Esophagus muscularis mucosa (tissue), 4 donors: ENCODE measurements around the gene QKI.

Experiments used
- EP300 ChIP-seq: sonication (generic); formaldehyde crosslinking; IDR thresholded peaks from one replicate; pipeline ENCODE4 v1.6.1; 2017; ENCODE audit warnings: antibody characterized with exemption
- POLR2A ChIP-seq: fragments of 450-650 bp; IDR thresholded peaks from one replicate; pipeline ENCODE4 v1.6.1; 2017; ENCODE audit warnings: antibody characterized with exemption, moderate library complexity, mild to moderate bottlenecking, low read depth
- POLR2AphosphoS5 ChIP-seq, 2 donors: sonication (generic); formaldehyde crosslinking; IDR thresholded peaks; one replicate each; pipeline ENCODE4 v1.6.1; 2017; ENCODE audit warnings: antibody characterized with exemption in 2 of 2
- TF ChIP-seq, protein P1 (sequence below), 3 experiments: fragments of 200-600 bp in 2 of 3; fragments of 450-650 bp in 1 of 3; sonication (generic) in 2 of 3; IDR thresholded peaks; one replicate each; pipeline ENCODE4 v1.5.1; 2017 to 2019; ENCODE audit warnings: antibody characterized with exemption in 3 of 3, mild to moderate bottlenecking in 2 of 3, moderate library complexity in 1 of 3

DNA sequence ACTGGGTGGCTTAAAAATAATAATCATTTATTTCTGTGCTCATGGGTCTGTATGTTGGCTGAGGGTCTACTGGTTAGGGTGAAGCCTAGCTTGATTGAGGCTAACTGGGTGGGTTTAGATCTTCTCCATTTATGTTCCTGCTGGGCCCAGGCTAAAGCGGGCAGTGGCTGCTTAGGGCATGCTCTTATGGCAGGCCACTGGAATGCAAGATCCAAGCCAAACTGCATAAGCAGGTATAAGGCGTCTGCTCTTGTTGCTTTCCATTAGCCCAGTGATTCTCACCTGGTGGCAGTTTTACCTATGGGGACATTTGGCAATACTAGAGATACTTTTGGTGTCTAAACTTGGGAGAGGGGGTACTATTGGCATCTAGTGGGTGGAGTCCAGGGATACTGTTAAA is 44.5 kb downstream of the QKI start:
- TF ChIP-seq POLR2A = no peak
- TF ChIP-seq, protein P1, sequence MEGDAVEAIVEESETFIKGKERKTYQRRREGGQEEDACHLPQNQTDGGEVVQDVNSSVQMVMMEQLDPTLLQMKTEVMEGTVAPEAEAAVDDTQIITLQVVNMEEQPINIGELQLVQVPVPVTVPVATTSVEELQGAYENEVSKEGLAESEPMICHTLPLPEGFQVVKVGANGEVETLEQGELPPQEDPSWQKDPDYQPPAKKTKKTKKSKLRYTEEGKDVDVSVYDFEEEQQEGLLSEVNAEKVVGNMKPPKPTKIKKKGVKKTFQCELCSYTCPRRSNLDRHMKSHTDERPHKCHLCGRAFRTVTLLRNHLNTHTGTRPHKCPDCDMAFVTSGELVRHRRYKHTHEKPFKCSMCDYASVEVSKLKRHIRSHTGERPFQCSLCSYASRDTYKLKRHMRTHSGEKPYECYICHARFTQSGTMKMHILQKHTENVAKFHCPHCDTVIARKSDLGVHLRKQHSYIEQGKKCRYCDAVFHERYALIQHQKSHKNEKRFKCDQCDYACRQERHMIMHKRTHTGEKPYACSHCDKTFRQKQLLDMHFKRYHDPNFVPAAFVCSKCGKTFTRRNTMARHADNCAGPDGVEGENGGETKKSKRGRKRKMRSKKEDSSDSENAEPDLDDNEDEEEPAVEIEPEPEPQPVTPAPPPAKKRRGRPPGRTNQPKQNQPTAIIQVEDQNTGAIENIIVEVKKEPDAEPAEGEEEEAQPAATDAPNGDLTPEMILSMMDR (IDR thresholded peaks at IDR 0.05) = no peak
- peak in 1 of 2 donors; percentile 14 for TF ChIP-seq POLR2AphosphoS5 (IDR thresholded peaks at IDR 0.05)
- no peak for TF ChIP-seq EP300
